Mammary epithelial cell (primary cell): ENCODE measurements around the gene COL8A2.

ENCODE experiments used
- EZH2 ChIP-seq: IDR thresholded peaks from 2 replicates; pipeline ENCODE4 v1.6.1; 2012; ENCODE audit warnings: low read length, inconsistent platforms, borderline replicate concordance
- TF ChIP-seq, protein P1 (sequence below), 2 donors: IDR thresholded peaks in 1 of 2; conservative IDR thresholded peaks in 1 of 2; 2 replicates each; pipeline ENCODE4 v1.5.1; 2011 to 2012; ENCODE audit warnings: inconsistent platforms in 2 of 2, low read length in 2 of 2, mild to moderate bottlenecking in 2 of 2, control low read depth in 1 of 2, low read depth in 1 of 2; ENCODE audit not compliant: insufficient read depth in 1 of 2; ENCODE audit errors: extremely low read depth in 1 of 2

DNA sequence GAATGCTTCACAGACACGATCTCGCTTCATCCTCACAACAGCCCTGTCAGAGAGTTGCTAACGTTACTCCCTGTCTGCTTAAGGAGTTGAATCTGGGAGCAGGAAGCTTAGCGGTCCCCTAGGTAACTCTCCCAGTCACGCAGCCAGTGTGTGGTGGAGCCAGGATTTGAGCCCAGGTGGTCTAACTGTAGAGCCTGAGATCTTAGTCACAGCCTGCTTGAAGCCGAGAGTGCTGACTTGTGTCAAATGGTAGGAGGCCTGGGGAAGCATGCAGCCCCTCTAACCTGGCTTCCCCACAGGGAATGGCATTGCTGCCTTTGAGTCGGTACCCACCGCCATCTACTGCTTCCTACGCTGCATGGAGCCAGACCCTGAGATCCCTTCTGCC is 32.2 kb downstream of the COL8A2 start:
- TF ChIP-seq, protein P1, sequence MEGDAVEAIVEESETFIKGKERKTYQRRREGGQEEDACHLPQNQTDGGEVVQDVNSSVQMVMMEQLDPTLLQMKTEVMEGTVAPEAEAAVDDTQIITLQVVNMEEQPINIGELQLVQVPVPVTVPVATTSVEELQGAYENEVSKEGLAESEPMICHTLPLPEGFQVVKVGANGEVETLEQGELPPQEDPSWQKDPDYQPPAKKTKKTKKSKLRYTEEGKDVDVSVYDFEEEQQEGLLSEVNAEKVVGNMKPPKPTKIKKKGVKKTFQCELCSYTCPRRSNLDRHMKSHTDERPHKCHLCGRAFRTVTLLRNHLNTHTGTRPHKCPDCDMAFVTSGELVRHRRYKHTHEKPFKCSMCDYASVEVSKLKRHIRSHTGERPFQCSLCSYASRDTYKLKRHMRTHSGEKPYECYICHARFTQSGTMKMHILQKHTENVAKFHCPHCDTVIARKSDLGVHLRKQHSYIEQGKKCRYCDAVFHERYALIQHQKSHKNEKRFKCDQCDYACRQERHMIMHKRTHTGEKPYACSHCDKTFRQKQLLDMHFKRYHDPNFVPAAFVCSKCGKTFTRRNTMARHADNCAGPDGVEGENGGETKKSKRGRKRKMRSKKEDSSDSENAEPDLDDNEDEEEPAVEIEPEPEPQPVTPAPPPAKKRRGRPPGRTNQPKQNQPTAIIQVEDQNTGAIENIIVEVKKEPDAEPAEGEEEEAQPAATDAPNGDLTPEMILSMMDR (conservative IDR thresholded peaks at IDR 0.05 in 1 of 2, IDR thresholded peaks at IDR 0.05 in 1 of 2; ENCODE audit: extremely low read depth in 1 of 2, insufficient read depth in 1 of 2, low read depth in 1 of 2, low read length in 2 of 2): no peak
- TF ChIP-seq EZH2: no peak
